ENCODE results near the gene IFIT1B. TPM values are rescaled to one million over a fixed set of nuclear protein-coding genes. Genes with fewer than 3 reads are reported as not detected.

The IFIT1B gene
- total and polyA plus RNA-seq, 9 of the 15 experiments (the other 6 are each of a cell fraction or from before 2014, with no cell fraction given): not detected

- FAIRE-seq (no peak), ATAC-seq (no peak), DNase-seq (ENCODE audit: extremely low read depth in 1 of 4, low spot score in 3 of 4) (no peak)
- no peaks in the 10 kb centered on the region for H3K27me3 ChIP-seq (ENCODE audit: control insufficient read depth in 2 of 2, insufficient read depth in 2 of 2, low read length in 2 of 2)
- no peak overlapping the region for H2AFZ ChIP-seq (ENCODE audit: low read depth, low read length)
- no peaks in the 10 kb centered on the region for H3K9me3 ChIP-seq (replicated peaks; ENCODE audit: control insufficient read depth, insufficient read depth, low read depth, low read length)
- H3K79me2 ChIP-seq (ENCODE audit: control insufficient read depth, insufficient read depth, low read length): no peaks in the 10 kb centered on the region
- no peak overlapping the region for H3K4me3 ChIP-seq
- no peak overlapping the region for H3K4me2 ChIP-seq (ENCODE audit: insufficient read depth, low read length)
- POLR2A ChIA-PET: no interaction called here
- in situ Hi-C loops (cut with MboI) (no loop called here), intact Hi-C loops (cut with micrococcal nuclease) (no loop called here)
- 25% methylated on average over 2 of the region's 2 CpGs for WGBS (ENCODE audit: insufficient coverage, low coverage, missing lambda C conversion rate)
- no TSS peak for BruUV-seq (replicated peaks)
- H4K20me1 ChIP-seq (replicated peaks; ENCODE audit: control insufficient read depth, insufficient read depth, low read length): no peaks in the 10 kb centered on the region
- no peaks in the 10 kb centered on the region for H3K9me1 ChIP-seq (ENCODE audit: control insufficient read depth, insufficient read depth, low read length)
- no peak overlapping the region for H3K9ac ChIP-seq (ENCODE audit: insufficient read depth in 1 of 2, low read depth in 2 of 2, low read length in 2 of 2)
- no peak overlapping the region for H3K27ac ChIP-seq (ENCODE audit: extremely low read depth, low read depth, low read length)
- peaks cover 0 to 2% of the 10 kb centered on the region in 2 experiments; a peak in 2 of 5 replicates for H3K4me1 ChIP-seq (replicated peaks in 1 of 2; ENCODE audit: control insufficient read depth in 2 of 2, insufficient read depth in 2 of 2, low read length in 2 of 2)
- TF ChIP-seq PRPF4 (IDR thresholded peaks at IDR 0.05; ENCODE audit: insufficient read depth, low read depth, low read length, poor library complexity, severe bottlenecking): no peak
- no peak for TF ChIP-seq KAT2B (IDR thresholded peaks at IDR 0.05; ENCODE audit: low read depth, low read length)
- no peak for TF ChIP-seq ELF4 (CRISPR knock-in tag; IDR thresholded peaks at IDR 0.05)
- no peak for TF ChIP-seq ZNF174 (CRISPR knock-in tag; IDR thresholded peaks at IDR 0.05)
- no peak for TF ChIP-seq TAF9B (IDR thresholded peaks at IDR 0.05; ENCODE audit: partially characterized antibody)
- TF ChIP-seq ZNF318 (IDR thresholded peaks at IDR 0.05; ENCODE audit: borderline replicate concordance in 1 of 2, low read depth in 1 of 2): no peak
- no peak for TF ChIP-seq HMG20A (CRISPR knock-in tag; conservative IDR thresholded peaks at IDR 0.05)
- TF ChIP-seq ZNF830 (CRISPR knock-in tag; IDR thresholded peaks at IDR 0.05): no peak
- TF ChIP-seq SREBF1 (IDR thresholded peaks at IDR 0.05; ENCODE audit: borderline replicate concordance, low read depth, low read length): no peak
- TF ChIP-seq ZNF175 (CRISPR knock-in tag; IDR thresholded peaks at IDR 0.05; ENCODE audit: low read depth): no peak
- no peak for TF ChIP-seq XRCC5 (IDR thresholded peaks at IDR 0.05; ENCODE audit: low read depth, low read length)
- CTCF ChIA-PET (ENCODE audit: low intra/inter-chr PET ratio): no interaction called here
- no peaks in the 10 kb centered on the region for H3K36me3 ChIP-seq (ENCODE audit: control insufficient read depth, insufficient read depth, low read length)
Measured at GRCh38 chr10:89344156-89344555, 33.7 kb upstream of the IFIT1B start.

Data from K562 (cell line).